ENCODE results near the gene EFNA3. TPM values are rescaled to one million over a fixed set of nuclear protein-coding genes. Genes with fewer than 3 reads are reported as not detected.

EFNA3 gene
- total RNA-seq, 1 donor: 1.4 TPM

GRCh38 chr1:155105604-155106011 is 27.0 kb downstream of the EFNA3 start:
- H3K9me3 ChIP-seq (ENCODE audit: low read depth, low read length): no peaks in the 10 kb centered on the region
- no peak for DNase-seq (ENCODE audit: insufficient read length, low spot score, missing footprints)
- TF ChIP-seq, protein P1, sequence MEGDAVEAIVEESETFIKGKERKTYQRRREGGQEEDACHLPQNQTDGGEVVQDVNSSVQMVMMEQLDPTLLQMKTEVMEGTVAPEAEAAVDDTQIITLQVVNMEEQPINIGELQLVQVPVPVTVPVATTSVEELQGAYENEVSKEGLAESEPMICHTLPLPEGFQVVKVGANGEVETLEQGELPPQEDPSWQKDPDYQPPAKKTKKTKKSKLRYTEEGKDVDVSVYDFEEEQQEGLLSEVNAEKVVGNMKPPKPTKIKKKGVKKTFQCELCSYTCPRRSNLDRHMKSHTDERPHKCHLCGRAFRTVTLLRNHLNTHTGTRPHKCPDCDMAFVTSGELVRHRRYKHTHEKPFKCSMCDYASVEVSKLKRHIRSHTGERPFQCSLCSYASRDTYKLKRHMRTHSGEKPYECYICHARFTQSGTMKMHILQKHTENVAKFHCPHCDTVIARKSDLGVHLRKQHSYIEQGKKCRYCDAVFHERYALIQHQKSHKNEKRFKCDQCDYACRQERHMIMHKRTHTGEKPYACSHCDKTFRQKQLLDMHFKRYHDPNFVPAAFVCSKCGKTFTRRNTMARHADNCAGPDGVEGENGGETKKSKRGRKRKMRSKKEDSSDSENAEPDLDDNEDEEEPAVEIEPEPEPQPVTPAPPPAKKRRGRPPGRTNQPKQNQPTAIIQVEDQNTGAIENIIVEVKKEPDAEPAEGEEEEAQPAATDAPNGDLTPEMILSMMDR (IDR thresholded peaks at IDR 0.05; ENCODE audit: extremely low read depth, low read depth, low read length): no peak
- no peaks in the 10 kb centered on the region for H3K79me2 ChIP-seq (ENCODE audit: insufficient read depth, low read length)
- H3K36me3 ChIP-seq (ENCODE audit: insufficient read depth, low read length): no peaks in the 10 kb centered on the region
- no peaks in the 10 kb centered on the region for H3K4me1 ChIP-seq (ENCODE audit: insufficient read depth, low read length)
- no peak overlapping the region for H3K4me2 ChIP-seq (ENCODE audit: insufficient read depth, low read length)
- H3K27ac ChIP-seq (ENCODE audit: low read depth, low read length): no peak overlapping the region
- H4K20me1 ChIP-seq (ENCODE audit: insufficient read depth, low read length): no peaks in the 10 kb centered on the region
- H3K4me3 ChIP-seq (ENCODE audit: insufficient read depth, low read length): no peak overlapping the region
- no peak overlapping the region for H2AFZ ChIP-seq (ENCODE audit: low read length)
- peaks cover 16% of the 10 kb centered on the region for H3K27me3 ChIP-seq (ENCODE audit: insufficient read depth, low read length)

GRCh38 chr1:155106862-155107261 is 28.2 kb downstream of the EFNA3 start:
- H3K27ac ChIP-seq (ENCODE audit: low read depth, low read length): no peak overlapping the region
- H3K36me3 ChIP-seq (ENCODE audit: insufficient read depth, low read length): no peaks in the 10 kb centered on the region
- no peaks in the 10 kb centered on the region for H3K79me2 ChIP-seq (ENCODE audit: insufficient read depth, low read length)
- H3K4me3 ChIP-seq (ENCODE audit: insufficient read depth, low read length): no peak overlapping the region
- no peak overlapping the region for H2AFZ ChIP-seq (ENCODE audit: low read length)
- peaks cover 16% of the 10 kb centered on the region for H3K27me3 ChIP-seq (ENCODE audit: insufficient read depth, low read length)
- H3K9me3 ChIP-seq (ENCODE audit: low read depth, low read length): no peaks in the 10 kb centered on the region
- TF ChIP-seq, protein P1 (IDR thresholded peaks at IDR 0.05; ENCODE audit: extremely low read depth, low read depth, low read length): no peak
- no peaks in the 10 kb centered on the region for H3K4me1 ChIP-seq (ENCODE audit: insufficient read depth, low read length)
- DNase-seq (ENCODE audit: insufficient read length, low spot score, missing footprints): no peak
- no peaks in the 10 kb centered on the region for H4K20me1 ChIP-seq (ENCODE audit: insufficient read depth, low read length)
- no peak overlapping the region for H3K4me2 ChIP-seq (ENCODE audit: insufficient read depth, low read length)

DNA sequence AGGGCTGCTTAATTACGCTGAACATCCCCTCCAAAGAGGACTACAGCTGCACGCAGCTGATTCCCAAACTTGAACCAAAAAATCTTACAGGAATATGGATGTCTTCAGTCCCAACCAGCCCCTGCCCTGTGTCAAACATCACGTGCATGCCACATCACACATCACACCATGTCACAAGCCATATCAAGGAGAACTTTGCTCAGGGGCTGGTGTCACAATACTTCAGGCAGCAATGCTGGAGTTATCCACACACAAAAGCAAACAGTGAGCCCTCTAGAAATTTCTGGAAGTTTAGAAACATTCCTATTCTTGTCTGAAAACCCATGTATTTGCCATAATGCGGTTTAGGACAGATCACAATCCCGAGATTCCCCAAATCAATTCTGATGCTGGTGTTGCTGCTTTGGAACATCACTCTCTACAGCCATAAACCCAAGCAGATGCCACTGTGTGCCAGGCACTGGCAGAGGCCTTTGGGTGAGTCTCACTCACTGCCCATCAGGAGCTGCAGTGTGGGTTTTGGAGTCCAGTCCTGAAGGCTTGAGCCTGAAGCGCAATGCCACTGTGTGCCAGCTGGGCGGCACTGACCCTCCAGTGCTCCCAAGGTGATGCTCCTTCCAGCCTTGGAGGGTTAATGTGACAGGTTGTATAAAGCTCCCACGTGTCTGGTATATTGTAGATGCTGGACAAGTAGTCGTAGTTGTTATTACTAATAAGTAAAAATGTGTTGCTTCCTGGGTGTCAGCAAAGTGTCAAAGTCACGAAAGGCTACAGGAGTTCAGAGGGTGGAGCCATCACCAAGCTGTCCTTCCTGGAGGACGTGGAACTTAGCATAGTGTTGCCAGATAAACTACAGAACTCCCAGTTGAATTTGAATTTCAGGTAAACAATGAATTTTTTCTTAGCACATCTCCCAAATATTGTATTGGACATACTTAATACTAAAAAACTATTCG is 28.9 kb downstream of the EFNA3 start:
- no peaks in the 10 kb centered on the region for H3K36me3 ChIP-seq (ENCODE audit: insufficient read depth, low read length)
- no peak overlapping the region for H3K4me3 ChIP-seq (ENCODE audit: insufficient read depth, low read length)
- DNase-seq (ENCODE audit: insufficient read length, low spot score, missing footprints): no peak
- H2AFZ ChIP-seq (ENCODE audit: low read length): no peak overlapping the region
- H4K20me1 ChIP-seq (ENCODE audit: insufficient read depth, low read length): no peaks in the 10 kb centered on the region
- no peak overlapping the region for H3K27ac ChIP-seq (ENCODE audit: low read depth, low read length)
- no peaks in the 10 kb centered on the region for H3K4me1 ChIP-seq (ENCODE audit: insufficient read depth, low read length)
- peaks cover 16% of the 10 kb centered on the region for H3K27me3 ChIP-seq (ENCODE audit: insufficient read depth, low read length)
- H3K9me3 ChIP-seq (ENCODE audit: low read depth, low read length): no peaks in the 10 kb centered on the region
- H3K79me2 ChIP-seq (ENCODE audit: insufficient read depth, low read length): no peaks in the 10 kb centered on the region
- TF ChIP-seq, protein P1 (IDR thresholded peaks at IDR 0.05; ENCODE audit: extremely low read depth, low read depth, low read length): no peak
- no peak overlapping the region for H3K4me2 ChIP-seq (ENCODE audit: insufficient read depth, low read length)

DNA sequence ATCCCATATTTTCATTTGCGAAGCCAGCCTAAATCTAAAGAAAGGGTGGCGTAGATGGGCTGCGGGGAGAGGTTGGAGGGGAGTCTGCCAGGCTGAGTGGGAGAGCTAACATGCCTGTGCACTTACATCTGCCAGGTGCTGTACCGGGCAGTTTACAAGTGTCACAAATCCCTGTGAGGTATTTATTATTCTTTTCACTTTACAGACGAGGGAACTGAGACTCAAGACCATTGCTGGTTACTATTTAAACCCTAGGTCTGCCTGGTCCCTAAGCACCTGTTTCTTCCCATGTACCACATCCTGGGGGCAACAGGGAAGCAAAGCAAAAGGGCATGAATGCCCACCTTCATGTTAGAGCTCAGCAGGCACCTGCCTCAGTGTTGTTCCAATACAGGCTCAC is 29.7 kb downstream of the EFNA3 start:
- Histone ChIP-seq H3K4me2 (ENCODE audit: insufficient read depth, low read length) (no peak overlapping the region), H3K79me2 (ENCODE audit: insufficient read depth, low read length) (no peaks in the 10 kb centered on the region), H3K9me3 (ENCODE audit: low read depth, low read length) (no peaks in the 10 kb centered on the region), H3K4me1 (ENCODE audit: insufficient read depth, low read length) (no peaks in the 10 kb centered on the region), H4K20me1 (ENCODE audit: insufficient read depth, low read length) (no peaks in the 10 kb centered on the region), H3K27me3 (ENCODE audit: insufficient read depth, low read length) (peaks cover 16% of the 10 kb centered on the region), H3K36me3 (ENCODE audit: insufficient read depth, low read length) (no peaks in the 10 kb centered on the region), H3K4me3 (ENCODE audit: insufficient read depth, low read length) (no peak overlapping the region), H2AFZ (ENCODE audit: low read length) (no peak overlapping the region), H3K27ac (ENCODE audit: low read depth, low read length) (no peak overlapping the region)
- TF ChIP-seq, protein P1 (IDR thresholded peaks at IDR 0.05; ENCODE audit: extremely low read depth, low read depth, low read length): no peak
- peak; percentile 74 for DNase-seq (ENCODE audit: insufficient read length, low spot score, missing footprints)

Data from osteoblast (primary cell).